Progenitor cell of endocrine pancreas (in vitro differentiated cells): ENCODE data around the gene CTNNA3. TPM values are rescaled to one million over a fixed set of nuclear protein-coding genes. Genes with fewer than 3 reads are reported as not detected.

ENCODE experiments used
- DNase-seq: peaks from one replicate; pipeline ENCODE4 v3.0.0; 2021; ENCODE audit warnings: low spot score; ENCODE audit not compliant: unreplicated experiment
- H3K27ac Mint-ChIP-seq: 2 replicates; pipeline ENCODE4 v1.8.0; 2021; ENCODE audit warnings: mild to moderate bottlenecking, moderate library complexity, mixed read lengths
- H3K27me3 Mint-ChIP-seq: 2 replicates; pipeline ENCODE4 v1.8.0; 2021; ENCODE audit warnings: mixed read lengths
- H3K36me3 Mint-ChIP-seq: 2 replicates; pipeline ENCODE4 v1.8.0; 2022; ENCODE audit warnings: mixed read lengths; ENCODE audit not compliant: insufficient read depth
- H3K4me1 Mint-ChIP-seq: 2 replicates; pipeline ENCODE4 v1.8.0; 2021; ENCODE audit warnings: low read depth, mixed read lengths
- H3K4me3 Mint-ChIP-seq: 2 replicates; pipeline ENCODE4 v1.8.0; 2021; ENCODE audit warnings: low read depth, mild to moderate bottlenecking, moderate library complexity, mixed read lengths
- H3K9me3 Mint-ChIP-seq: 2 replicates; pipeline ENCODE4 v1.8.0; 2021; ENCODE audit warnings: low read depth, mixed read lengths
- total RNA-seq: library from RNA; stranded (reverse); gene quantifications from 2 replicates; pipeline ENCODE4 v1.2.1, GENCODE V29; 2021
- TF ChIP-seq, protein P1 (sequence below): fragments of 200-600 bp; sonication (generic); IDR thresholded peaks from one replicate; pipeline ENCODE4 v1.5.0; 2021; ENCODE audit warnings: antibody characterized with exemption, mild to moderate bottlenecking; ENCODE audit not compliant: unreplicated experiment

Gene CTNNA3
- total RNA-seq, 1 donor from 2014 or later: 1.7 TPM

DNA sequence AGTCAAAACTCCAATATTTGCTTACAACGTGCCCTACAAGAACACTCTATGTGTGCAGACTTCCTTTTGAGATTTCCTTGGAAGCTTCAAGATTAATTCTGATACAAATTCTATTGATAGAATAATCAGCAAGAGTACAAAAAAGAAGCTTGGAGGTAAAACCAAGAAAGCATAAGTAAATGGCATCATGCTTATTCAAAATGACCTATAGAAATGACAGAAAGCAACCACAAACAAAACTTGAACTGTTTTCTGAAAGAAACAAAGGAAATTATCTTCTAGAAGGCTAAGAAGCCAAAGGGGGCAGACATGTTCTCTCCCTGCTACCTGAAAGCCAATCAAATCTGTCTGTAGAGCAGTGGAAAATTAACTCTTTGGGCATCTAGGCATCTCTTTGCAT is 73.0 kb downstream of the CTNNA3 start:
- H3K9me3 Mint-ChIP-seq: peaks cover 3% of the 10 kb centered on the region
- TF ChIP-seq, protein P1, sequence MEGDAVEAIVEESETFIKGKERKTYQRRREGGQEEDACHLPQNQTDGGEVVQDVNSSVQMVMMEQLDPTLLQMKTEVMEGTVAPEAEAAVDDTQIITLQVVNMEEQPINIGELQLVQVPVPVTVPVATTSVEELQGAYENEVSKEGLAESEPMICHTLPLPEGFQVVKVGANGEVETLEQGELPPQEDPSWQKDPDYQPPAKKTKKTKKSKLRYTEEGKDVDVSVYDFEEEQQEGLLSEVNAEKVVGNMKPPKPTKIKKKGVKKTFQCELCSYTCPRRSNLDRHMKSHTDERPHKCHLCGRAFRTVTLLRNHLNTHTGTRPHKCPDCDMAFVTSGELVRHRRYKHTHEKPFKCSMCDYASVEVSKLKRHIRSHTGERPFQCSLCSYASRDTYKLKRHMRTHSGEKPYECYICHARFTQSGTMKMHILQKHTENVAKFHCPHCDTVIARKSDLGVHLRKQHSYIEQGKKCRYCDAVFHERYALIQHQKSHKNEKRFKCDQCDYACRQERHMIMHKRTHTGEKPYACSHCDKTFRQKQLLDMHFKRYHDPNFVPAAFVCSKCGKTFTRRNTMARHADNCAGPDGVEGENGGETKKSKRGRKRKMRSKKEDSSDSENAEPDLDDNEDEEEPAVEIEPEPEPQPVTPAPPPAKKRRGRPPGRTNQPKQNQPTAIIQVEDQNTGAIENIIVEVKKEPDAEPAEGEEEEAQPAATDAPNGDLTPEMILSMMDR: no peak
- H3K27ac Mint-ChIP-seq: no peak overlapping the region
- H3K27me3 Mint-ChIP-seq: no peaks in the 10 kb centered on the region
- no peaks in the 10 kb centered on the region for H3K4me1 Mint-ChIP-seq
- no peak overlapping the region for H3K4me3 Mint-ChIP-seq
- no peak for DNase-seq
- no peaks in the 10 kb centered on the region for H3K36me3 Mint-ChIP-seq

DNA sequence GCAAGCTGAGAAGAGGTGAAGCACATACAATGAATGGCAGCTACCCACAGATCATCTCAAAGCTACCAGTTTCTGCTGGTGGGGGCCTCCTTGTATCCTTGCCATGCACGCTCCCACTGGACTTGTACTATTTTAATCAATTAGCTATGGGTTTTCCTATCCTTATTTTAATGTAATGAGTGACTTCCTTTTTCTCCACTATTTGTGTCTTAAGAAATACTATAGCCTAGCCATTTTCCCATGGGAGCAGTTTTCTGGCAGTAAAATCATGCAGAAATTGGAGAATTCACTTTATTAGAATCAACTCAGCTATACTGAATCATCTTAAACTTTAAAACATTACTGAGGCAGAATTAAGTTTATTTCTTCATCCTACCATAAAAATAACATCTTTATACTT is 73.5 kb downstream of the CTNNA3 start:
- no peak for DNase-seq
- H3K27ac Mint-ChIP-seq: no peak overlapping the region
- H3K9me3 Mint-ChIP-seq: peaks cover 3% of the 10 kb centered on the region
- H3K36me3 Mint-ChIP-seq: no peaks in the 10 kb centered on the region
- H3K27me3 Mint-ChIP-seq: no peaks in the 10 kb centered on the region
- TF ChIP-seq, protein P1: no peak
- H3K4me3 Mint-ChIP-seq: no peak overlapping the region
- no peaks in the 10 kb centered on the region for H3K4me1 Mint-ChIP-seq

- H3K4me3 Mint-ChIP-seq: no peak overlapping the region
- H3K27ac Mint-ChIP-seq: no peak overlapping the region
- H3K36me3 Mint-ChIP-seq: no peaks in the 10 kb centered on the region
- H3K9me3 Mint-ChIP-seq: peaks cover 3% of the 10 kb centered on the region
- no peaks in the 10 kb centered on the region for H3K4me1 Mint-ChIP-seq
- TF ChIP-seq, protein P1: no peak
- no peaks in the 10 kb centered on the region for H3K27me3 Mint-ChIP-seq
- no peak for DNase-seq
Observed at GRCh38 chr10:67621834-67622233, 74.2 kb downstream of the CTNNA3 start.

DNA sequence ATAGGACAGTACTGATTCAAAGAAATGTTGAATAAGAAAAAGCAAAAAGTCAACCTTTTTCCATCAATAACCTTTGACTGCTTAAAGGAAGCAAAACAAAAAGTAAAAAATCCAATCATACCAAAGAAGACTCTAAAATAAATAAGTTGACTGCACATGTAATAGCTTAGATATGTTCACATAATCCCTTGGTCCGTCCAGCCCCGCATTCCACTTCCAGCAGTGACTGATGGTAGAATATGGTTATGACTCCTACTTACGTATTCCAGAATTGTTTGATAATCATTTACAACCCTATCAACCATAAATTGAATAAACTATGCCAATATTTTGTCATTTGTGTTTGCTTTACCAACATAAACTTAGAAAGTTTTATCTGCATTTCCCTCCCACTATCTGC is 77.9 kb downstream of the CTNNA3 start:
- DNase-seq: no peak
- H3K4me1 Mint-ChIP-seq: no peaks in the 10 kb centered on the region
- H3K27ac Mint-ChIP-seq: no peak overlapping the region
- peaks cover 3% of the 10 kb centered on the region for H3K9me3 Mint-ChIP-seq
- no peaks in the 10 kb centered on the region for H3K36me3 Mint-ChIP-seq
- no peaks in the 10 kb centered on the region for H3K27me3 Mint-ChIP-seq
- TF ChIP-seq, protein P1: no peak
- no peak overlapping the region for H3K4me3 Mint-ChIP-seq

GRCh38 chr10:67612577-67613537 is 83.1 kb downstream of the CTNNA3 start:
- Mint-ChIP-seq H3K27ac (no peak overlapping the region), H3K9me3 (no peaks in the 10 kb centered on the region), H3K4me1 (no peaks in the 10 kb centered on the region), H3K36me3 (no peaks in the 10 kb centered on the region), H3K27me3 (no peaks in the 10 kb centered on the region), H3K4me3 (no peak overlapping the region)
- no peak for DNase-seq
- TF ChIP-seq, protein P1: no peak
